PC-9 (cell line): ENCODE data around the gene TMEM119. TPM values are rescaled to one million over a fixed set of nuclear protein-coding genes. Genes with fewer than 3 reads are reported as not detected.
A peak's percentile ranks its signal among the peaks of the same experiment; 100 is the strongest.

Source experiments
- Bru-seq: library from RNA; stranded (reverse); fragments of 400-500 nt; gene quantifications from one replicate; lab custom pipeline; 2021; lab: Mats Ljungman, UMichigan
- BruChase-seq, 2 experiments: library from RNA; stranded (reverse); fragments of 400-500 nt; gene quantifications; one replicate each; lab custom pipeline; 2021; lab: Mats Ljungman, UMichigan
- BruUV-seq: library from RNA; stranded (reverse); fragments of 400-500 nt; replicated peaks from 2 replicates; lab custom pipeline; 2021; lab: Mats Ljungman, UMichigan
- CTCF ChIA-PET: fragments of 300-600 bp; sonication (Branson Sonifier 250); formaldehyde crosslinking; loops from one replicate; lab custom pipeline; 2022; ENCODE audit warnings: antibody characterized with exemption; lab: Charles Lee
- POLR2A ChIA-PET: fragments of 300-600 bp; sonication (Branson Sonifier 250); formaldehyde crosslinking; loops from one replicate; lab custom pipeline; 2022; ENCODE audit warnings: antibody characterized with exemption; ENCODE audit not compliant: unreplicated experiment; lab: Charles Lee
- DNase-seq, 2 experiments: peaks; one replicate each; pipeline versions ENCODE4 v3.0.0 to v3.0.0-alpha.2; 2015 to 2022; ENCODE audit warnings: mixed read lengths in 1 of 2
- H2AFZ ChIP-seq: fragments of 200-600 bp; sonication (generic); 2 replicates; pipeline ENCODE4 v1.8.1; 2017; ENCODE audit warnings: antibody characterized with exemption
- H3F3A ChIP-seq: fragments of 200-600 bp; sonication (generic); 2 replicates; pipeline ENCODE4 v1.8.1; 2017; ENCODE audit warnings: antibody characterized with exemption, mild to moderate bottlenecking, low read depth; ENCODE audit not compliant: insufficient read depth
- H3K27ac ChIP-seq: fragments of 200-600 bp; sonication (generic); 2 replicates; pipeline ENCODE4 v1.6.1; 2016; ENCODE audit warnings: mixed run types
- H3K27me3 ChIP-seq: fragments of 200-600 bp; sonication (generic); 2 replicates; pipeline ENCODE4 v1.6.1; 2016; ENCODE audit warnings: low read depth, mixed run types; ENCODE audit not compliant: insufficient read depth
- H3K36me3 ChIP-seq: fragments of 200-600 bp; sonication (generic); 2 replicates; pipeline ENCODE4 v1.6.1; 2016; ENCODE audit warnings: low read depth, mixed run types
- H3K4me1 ChIP-seq: fragments of 200-600 bp; sonication (generic); replicated peaks from 2 replicates; pipeline ENCODE4 v1.6.1; 2016; ENCODE audit warnings: mixed run types; ENCODE audit not compliant: insufficient read depth
- H3K4me2 ChIP-seq: fragments of 200-600 bp; sonication (generic); 2 replicates; pipeline ENCODE4 v1.6.1; 2017; ENCODE audit warnings: mixed run types
- H3K4me3 ChIP-seq: fragments of 200-600 bp; sonication (generic); 2 replicates; pipeline ENCODE4 v1.6.1; 2016; ENCODE audit warnings: mixed run types
- H3K79me2 ChIP-seq: fragments of 200-600 bp; sonication (generic); 2 replicates; pipeline ENCODE4 v1.6.1; 2017; ENCODE audit warnings: low read depth, mixed run types
- H3K9me2 ChIP-seq: fragments of 200-600 bp; sonication (generic); 2 replicates; pipeline ENCODE4 v1.8.1; 2017; ENCODE audit warnings: mild to moderate bottlenecking; ENCODE audit not compliant: insufficient read depth
- H3K9me3 ChIP-seq: fragments of 200-600 bp; sonication (generic); 2 replicates; pipeline ENCODE4 v1.8.1; 2016; ENCODE audit warnings: low read depth; ENCODE audit not compliant: insufficient read depth
- H4K20me1 ChIP-seq: fragments of 200-600 bp; sonication (generic); 2 replicates; pipeline ENCODE4 v1.8.1; 2017; ENCODE audit not compliant: insufficient read depth
- CTCF ChIP-seq: fragments of 200-600 bp; sonication (generic); conservative IDR thresholded peaks from 2 replicates; pipeline ENCODE4 v1.6.1; 2017; ENCODE audit warnings: mixed run types, antibody characterized with exemption, mild to moderate bottlenecking, moderate library complexity
- EZH2 ChIP-seq: fragments of 200-600 bp; sonication (generic); IDR thresholded peaks from 2 replicates; pipeline ENCODE4 v1.8.0; 2017; ENCODE audit warnings: antibody characterized with exemption, low read depth
- intact Hi-C: fragments of 100-400 bp; cut with micrococcal nuclease; formaldehyde crosslinking; loops from one replicate; pipeline ENCODE4 v1.10.0; 2022; ENCODE audit not compliant: unreplicated experiment
- long read RNA-seq: library from polyadenylated mRNA; stranded (forward); transcript quantifications from one replicate; pipeline ENCODE4 v2.0.0, GENCODE V29; 2022
- total RNA-seq: library from RNA; stranded (reverse); gene quantifications from 2 replicates; pipeline ENCODE4 v1.2.3, GENCODE V29; 2021

Gene TMEM119
- total RNA-seq = not detected in 2 replicates
- percentile 8 among the genes with signal in this experiment for Bru-seq, nascent RNA
- BruChase-seq, experiment 1, labeled RNA remaining after a 2-hour chase = not detected
- percentile 16 among the genes with signal in this experiment for BruChase-seq, experiment 2, labeled RNA remaining after a 6-hour chase
- long read RNA-seq = 0 reads

- H4K20me1 ChIP-seq = no peaks in the 10 kb centered on the region
- H3K36me3 ChIP-seq = no peaks in the 10 kb centered on the region
- no peaks in the 10 kb centered on the region for H3F3A ChIP-seq
- H3K79me2 ChIP-seq = no peaks in the 10 kb centered on the region
- intact Hi-C loops = no loop called here
- no peaks in the 10 kb centered on the region for H3K9me2 ChIP-seq
- H3K27me3 ChIP-seq = no peaks in the 10 kb centered on the region
- no peaks in the 10 kb centered on the region for H3K4me1 ChIP-seq
- TF ChIP-seq EZH2 (no peak), CTCF (no peak)
- ChIA-PET POLR2A (no interaction called here), CTCF (no interaction called here)
- no peak for DNase-seq
- no peak within 1 kb of the TSS for H2AFZ ChIP-seq
- no TSS peak for BruUV-seq
- no peak within 1 kb of the TSS for H3K4me2 ChIP-seq
- H3K9me3 ChIP-seq = no peaks in the 10 kb centered on the region
- H3K27ac ChIP-seq = no peak within 1 kb of the TSS
- no peak within 1 kb of the TSS for H3K4me3 ChIP-seq
These were observed at the start of gene TMEM119 for GRCh38 chr12:108597559-108598471. TSS of gene TMEM119 (minus strand) at chr12:108598084. CDS start at chr12:108592383, 5,701 bp downstream.

GRCh38 chr12:108646600-108647579, 49.0 kb upstream of the TMEM119 start:
- Histone ChIP-seq H3K9me3 (no peaks in the 10 kb centered on the region), H3F3A (0 out of 2 replicates have a peak, but pooled peaks cover 14% of the 10 kb centered on the region), H3K79me2 (no peaks in the 10 kb centered on the region), H4K20me1 (0 out of 2 replicates have a peak, but pooled peaks cover 6% of the 10 kb centered on the region), H3K4me2 (no peak overlapping the region), H3K27me3 (no peaks in the 10 kb centered on the region), H2AFZ (no peak overlapping the region), H3K4me3 (no peak overlapping the region), H3K27ac (no peak overlapping the region), H3K9me2 (no peaks in the 10 kb centered on the region), H3K4me1 (no peaks in the 10 kb centered on the region), H3K36me3 (0 out of 2 replicates have a peak, but pooled peaks cover 16% of the 10 kb centered on the region)
- ChIA-PET CTCF (interaction anchor here (0.6 to 0.7 kb wide), 2 partner anchors 23 to 34 kb away, joined by 4 to 10 read pairs; no protein-coding TSS in a partner anchor), POLR2A (no interaction called here)
- TF ChIP-seq CTCF = no peak
- TF ChIP-seq EZH2 = no peak
- no TSS peak for BruUV-seq
- intact Hi-C loops = no loop called here
- no peak for DNase-seq
